HG03066 (cell line): ENCODE data around the gene MLST8.
"Not testable (repeated sequence)": the region's sequence is repeated elsewhere in the genome, so short reads cannot be mapped to it uniquely, and the experiment has no call there.

Experiments used
- ATAC-seq: cut with Tn5 transposase; IDR thresholded peaks from one replicate; pipeline ENCODE4 v1.9.1; 2021; ENCODE audit warnings: low read depth; ENCODE audit not compliant: unreplicated experiment

The MLST8 gene

DNA sequence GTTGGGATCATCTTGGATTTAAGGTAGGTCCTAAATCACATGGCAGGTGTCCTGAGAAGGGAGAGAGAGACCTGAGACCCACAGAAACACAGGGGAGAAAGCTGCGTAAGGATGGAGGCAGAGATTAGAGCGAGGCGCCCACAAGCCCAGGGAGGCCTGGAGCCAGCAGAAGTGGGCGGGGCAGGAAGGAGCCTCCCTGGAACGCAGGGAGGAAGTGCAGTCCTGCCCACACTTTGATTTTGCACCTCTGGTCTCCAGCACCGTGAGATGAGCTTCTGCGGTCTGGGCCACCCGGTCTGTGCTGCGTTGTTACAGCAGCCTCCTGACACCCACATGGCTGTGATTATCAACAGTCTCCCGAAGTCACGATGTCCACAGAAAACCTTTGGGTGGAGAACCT is 37.3 kb downstream of the MLST8 start:
- no peak for ATAC-seq

DNA sequence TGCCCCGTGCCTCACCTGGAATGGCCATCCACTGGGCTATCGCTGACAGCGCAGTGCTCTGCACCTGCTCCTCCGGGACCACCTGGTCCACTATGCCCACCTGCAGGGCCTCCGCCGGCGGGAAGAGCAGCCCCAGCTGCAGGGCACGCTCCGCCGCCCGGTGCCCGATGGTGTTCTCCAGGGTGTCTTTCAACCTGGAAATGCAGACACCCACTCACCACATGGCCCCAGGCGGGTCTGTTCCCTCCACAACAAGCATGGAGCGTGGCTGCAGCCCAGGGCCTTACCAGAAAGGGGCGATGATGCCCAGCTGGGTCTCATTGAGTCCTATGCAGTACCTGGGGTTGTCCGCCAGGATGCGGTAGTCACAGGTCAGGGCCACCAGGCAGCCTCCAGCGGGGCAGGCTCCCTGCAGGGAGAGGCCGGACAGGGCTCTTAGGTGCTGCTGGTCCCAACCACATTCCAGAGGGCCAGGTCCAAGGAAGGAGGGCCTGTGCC is 37.8 kb downstream of the MLST8 start:
- ATAC-seq = no peak

DNA sequence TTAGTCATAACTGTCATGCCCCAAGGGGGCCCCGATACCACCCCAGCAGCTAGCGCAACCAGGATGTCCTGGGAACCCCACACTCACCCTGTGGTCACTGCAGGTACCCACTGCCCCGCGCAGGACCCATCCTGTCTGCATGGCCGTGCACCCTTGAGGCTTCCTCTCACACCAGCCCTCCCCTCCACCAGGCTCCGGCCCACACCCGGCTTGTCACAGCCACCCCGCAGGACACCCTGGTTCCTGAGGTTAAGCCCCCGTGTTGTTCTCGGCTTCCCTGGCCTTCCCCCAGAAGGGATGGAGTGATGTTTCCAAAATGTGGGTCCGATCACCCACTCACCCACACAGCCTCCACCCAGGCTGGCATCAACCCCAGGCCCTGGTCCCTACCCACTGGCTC is 38.5 kb downstream of the MLST8 start:
- no peak for ATAC-seq

GRCh38 chr16:2244301-2244700 is 39.0 kb downstream of the MLST8 start:
- ATAC-seq = no peak

DNA sequence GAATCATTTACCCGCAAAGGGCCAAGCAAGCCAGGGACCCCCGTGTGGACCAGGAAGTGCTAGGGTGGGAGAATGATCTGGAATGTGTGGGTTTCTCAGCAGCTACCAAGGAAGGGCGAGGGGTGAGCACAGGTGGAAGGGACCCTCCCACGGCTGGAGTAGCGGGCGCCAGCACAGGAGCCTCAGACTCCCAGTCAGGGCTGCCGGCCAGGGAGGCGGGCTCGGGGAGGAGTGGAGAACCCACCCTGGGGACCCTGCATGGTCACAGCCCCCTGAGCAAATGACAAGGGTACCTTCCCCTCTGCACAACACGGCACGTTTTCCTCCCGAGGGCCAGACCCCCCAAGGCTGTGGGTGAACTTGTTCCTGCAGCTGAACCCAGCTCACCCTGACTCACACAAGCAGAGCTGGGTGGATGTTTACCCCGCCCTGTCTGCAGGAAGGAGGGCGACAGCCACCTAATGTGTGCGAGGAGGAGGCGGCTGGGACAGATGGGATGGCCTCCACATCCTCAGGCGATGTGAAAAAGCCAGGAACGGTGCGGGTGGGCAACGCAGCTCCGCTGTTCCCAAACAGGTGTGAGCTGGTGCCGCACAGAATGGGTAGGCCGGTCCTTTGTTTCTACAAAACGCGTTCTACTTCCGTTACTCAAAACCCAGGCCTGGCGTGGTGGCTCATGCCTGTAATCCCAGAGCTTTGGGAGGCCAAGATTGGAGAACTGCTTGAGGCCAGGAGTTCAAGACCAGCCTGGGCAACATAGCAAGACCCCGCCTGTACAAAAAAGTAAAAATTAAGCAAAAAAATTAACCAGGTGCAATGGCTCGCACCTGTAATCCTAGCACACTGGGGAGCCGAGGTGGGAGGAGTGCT is 39.9 kb downstream of the MLST8 start:
- no peak for ATAC-seq

- ATAC-seq = no peak
Observed at GRCh38 chr16:2246301-2246885, 41.1 kb downstream of the MLST8 start.

GRCh38 chr16:2250652-2251295 is 45.5 kb downstream of the MLST8 start:
- ATAC-seq = no peak

DNA sequence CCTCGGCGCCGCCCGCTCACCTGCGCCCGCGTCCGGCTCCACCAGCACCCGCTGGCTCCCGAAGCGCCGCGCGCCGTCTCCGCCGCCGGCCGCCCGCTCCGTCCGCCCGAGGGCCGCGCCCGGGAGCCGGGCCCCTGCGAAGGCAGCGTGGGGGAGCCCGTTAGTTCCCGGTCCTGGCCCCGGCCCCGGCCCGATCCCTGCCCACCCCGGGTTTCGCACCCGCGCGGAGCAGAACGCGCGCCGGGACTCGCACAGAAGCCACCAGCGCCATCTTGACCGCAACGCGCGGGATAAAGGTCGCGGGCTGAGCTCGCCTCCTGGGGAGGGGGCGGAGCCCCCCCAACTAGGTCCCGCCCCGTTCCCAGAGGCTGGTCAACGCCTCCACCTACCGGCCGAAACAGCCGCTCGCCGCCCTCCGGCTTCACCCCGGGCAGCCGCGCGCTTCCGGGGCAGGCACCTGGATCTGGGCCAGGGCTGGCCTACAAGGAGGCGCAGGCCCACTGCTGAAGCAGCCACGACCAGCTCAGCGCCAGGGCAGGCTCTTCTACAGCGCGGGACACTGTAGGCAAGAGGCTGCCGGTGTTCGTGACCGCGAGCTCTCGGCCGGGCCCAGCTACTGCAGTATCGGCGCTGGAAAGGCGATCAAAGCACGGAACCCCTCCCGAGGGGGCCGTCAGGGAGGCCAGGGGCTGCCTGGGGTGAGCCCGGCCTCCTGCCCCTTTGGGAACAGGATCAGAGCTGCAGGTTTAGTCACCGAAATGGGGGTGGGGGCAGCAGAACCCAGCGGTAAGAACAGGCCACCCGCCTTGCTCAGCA is 46.2 kb downstream of the MLST8 start, which contains the start of gene ECI1:
ECI1 (minus strand) TSS at position 292 of the 816 bp plus-strand sequence; CDS start at position 271, 21 bp downstream.
- peak; percentile 89 for ATAC-seq

DNA sequence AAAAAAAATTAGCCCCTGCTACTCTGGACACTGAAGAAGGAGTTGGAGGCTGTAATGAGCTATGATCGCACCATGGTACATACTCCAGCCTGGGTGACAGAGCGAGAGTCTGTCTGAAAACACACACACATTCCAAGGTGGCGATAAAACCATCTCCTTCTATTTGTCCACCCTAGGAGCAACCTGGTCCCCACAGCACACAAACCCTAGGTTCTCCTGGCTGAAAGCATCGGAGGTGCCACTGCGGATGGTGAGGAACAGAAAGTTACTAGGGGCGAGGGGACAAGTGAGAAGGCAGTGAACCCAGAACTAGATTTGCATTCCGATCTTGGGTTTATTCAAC is 47.5 kb downstream of the MLST8 start:
- ATAC-seq = no peak

DNA sequence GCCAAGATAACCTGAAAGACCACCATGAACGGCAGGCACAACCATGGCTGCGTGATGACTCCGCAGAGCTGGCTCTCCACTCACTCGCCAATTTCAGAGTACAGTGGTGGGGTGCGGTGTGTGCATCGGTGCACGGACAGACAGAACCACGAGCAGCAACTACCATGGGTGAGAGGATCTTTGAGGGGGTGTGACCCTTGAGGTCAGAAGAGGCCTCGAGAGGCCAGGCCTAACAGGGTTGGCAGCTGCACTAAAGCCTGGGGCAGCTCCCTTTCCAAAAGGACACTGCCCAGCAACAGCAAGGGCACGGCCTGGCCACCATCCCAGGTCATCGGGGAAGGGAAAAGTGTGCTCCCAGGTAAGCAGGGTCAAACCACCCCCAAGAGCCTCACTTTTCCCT is 48.0 kb downstream of the MLST8 start:
- ATAC-seq = no peak

- no peak for ATAC-seq
Observed at GRCh38 chr16:2256531-2257140, 51.4 kb downstream of the MLST8 start.

- ATAC-seq = no peak
Observed at GRCh38 chr16:2257726-2258125, 52.5 kb downstream of the MLST8 start.

DNA sequence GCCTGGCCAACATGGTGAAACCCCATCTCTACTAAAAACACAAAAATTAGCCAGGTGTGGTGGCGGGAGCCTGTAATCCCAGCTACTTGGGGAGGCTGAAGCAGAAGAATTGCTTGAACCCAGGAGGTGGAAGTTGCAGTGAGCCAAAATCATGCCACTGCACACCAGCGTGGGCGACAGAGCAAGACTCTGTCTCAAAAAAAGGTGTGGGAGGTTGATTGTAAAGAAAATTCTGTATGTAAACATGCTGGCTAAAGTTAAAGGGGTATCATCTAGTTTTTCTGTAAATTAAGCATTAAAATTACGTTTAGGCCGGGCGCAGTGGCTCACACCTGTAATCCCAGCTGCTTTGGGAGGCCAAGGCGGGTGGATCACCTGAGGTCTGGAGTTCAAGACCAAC is 53.3 kb downstream of the MLST8 start:
- ATAC-seq = not testable (repeated sequence)
